SHP77 treated with DMSO at 0.1 percent for 48 hours (cell line): ENCODE measurements around the gene SLC39A11.

Experiments used
- DNase-seq: peaks from one replicate; lab custom pipeline; 2025; lab: John Stamatoyannopoulos, UW

SLC39A11 gene

DNA sequence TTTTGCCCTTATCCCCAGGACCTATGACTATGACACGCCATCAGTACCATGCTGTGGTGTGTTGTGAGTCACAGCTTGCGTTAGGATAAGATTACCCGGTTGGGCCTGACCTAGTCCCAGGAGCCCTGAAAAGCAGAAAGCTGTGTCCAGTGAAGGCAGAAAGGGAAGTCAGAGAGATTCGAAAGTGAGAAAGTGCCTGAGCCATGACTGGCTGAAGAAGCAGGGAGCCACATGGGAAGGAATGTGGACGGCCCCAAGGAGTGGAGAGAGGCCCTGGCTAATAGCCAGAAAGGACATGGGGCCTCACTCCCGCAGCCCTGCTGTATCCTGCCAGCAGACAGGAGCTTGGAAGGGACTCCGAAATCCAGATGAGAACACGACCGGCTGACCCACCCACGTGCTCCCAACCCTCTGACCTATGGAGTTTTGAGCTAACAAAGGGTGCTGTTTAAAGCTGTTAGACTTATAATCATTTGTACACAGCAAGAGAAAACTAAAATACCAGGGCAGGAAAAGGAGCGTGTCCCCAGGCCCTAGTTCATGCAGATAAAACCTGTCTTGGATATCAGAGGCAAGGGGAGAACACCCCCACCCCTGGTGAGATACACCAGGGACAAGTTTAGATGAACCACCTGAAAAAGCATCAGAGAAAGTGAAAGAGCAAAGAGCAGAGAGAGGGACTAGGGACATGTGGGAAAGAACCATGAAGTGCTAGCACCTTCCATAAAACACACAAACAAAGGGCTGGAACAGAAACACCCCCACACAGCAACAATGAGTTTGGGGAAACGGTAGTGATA, 115.3 kb downstream of the SLC39A11 start:
- peak; percentile 59 for DNase-seq

DNA sequence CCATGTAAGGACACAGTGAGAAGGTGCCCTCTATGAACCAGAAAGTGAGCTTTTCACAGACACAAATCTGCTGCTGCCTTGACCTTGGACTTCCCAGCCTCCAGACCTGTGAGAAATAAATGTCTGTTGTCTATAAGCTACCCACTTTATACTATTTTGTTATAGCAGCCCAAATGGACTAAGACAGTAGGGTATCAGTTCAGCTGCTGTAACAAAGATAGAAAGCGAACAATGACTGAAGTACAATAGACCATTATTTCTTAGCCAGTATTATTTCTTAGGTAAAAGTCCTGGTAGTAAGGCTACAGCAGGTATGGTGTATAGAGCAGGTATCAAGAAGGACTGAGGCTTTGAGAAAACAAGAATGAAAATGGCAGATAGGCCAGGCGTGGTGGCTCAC, 117.0 kb downstream of the SLC39A11 start:
- no peak for DNase-seq

DNA sequence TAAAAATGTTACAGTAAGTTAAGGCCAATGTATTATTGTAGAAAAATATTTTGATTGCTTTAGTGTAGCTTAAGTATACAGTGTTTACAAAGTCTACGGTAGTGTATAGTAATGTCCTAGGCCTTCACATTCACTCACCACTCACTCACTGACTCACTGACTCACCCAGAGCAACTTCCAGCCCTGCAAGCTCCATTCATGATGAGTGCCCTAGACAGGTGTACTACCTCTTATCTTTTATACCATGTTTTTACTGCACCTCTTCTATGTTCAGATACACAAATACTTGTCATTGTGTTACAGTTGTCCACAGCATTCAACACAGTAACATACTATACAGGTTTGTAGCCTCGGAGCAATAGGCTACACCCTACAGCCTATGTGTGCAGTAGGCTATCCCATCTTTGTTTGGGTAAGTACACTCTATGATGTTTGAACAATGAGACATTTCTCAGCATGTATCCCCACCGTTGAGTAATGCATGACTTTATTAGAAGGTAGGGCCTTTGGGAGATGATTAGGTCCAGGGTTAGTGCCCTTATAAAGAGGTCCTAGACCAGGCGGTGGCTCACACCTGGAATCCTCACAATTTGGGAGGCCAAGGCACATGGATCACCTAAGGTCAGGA, 117.8 kb downstream of the SLC39A11 start:
- no peak for DNase-seq

DNA sequence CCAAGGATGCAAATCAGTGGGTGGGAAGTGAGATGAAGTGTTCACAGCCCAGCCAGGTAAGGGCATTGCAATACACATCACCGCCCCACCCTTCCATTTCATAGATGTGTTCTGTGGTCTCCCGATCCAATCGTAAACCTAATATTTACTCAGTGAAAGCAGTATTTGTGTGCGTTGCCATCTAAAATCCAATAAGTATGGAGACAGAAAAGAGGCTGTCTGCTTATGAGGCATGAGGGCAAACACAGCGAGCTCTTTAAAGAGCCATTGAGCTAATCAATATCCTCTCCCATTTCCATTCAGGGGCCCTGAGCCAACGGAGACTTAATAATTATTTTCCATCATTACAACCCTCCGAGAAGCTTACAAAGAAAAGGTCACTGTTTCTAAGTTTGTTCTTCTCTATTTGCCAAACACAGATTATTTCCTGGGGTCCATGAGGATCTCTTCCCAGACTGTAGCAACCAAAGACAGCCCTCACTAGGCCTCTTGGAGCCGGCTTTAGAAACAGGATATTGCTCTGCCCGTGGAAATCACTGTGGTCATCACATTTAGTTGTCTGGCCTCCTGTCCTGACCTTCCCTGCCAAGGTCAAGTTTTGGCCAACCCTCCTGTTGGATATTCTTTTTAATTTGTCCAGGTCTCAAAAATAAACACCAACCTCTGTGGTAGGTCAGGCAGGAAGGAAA, 120.1 kb downstream of the SLC39A11 start:
- no peak for DNase-seq

DNA sequence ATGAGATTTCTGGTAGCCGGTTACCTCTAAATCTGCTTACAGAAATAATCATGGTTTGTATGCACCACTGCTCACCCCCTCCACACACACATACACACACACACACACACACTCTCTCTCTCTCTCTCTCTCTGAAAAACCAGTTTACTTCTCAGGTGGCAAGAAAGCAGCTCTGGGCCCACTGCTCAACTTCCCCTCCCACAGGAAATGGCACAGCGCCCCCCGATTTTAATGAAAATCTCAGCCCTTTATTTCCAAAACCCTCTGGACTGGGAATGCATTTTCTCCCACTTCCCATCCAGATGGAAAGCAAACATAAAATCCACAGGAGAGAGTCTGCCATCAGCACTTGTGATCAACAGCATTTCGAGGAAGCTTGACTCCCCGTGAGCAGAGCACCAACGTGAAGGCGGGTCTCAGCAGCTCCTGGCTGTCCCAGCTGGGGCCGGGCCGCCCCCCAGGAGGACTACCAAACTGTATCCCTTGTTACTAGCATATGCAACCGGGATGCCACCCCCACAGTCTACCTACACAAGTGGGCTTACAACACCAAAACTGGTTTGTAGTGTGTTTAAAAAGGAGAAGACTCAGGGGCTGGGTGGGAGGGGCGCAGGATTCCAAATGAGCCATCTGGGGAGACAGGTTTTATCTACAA, 121.1 kb downstream of the SLC39A11 start:
- DNase-seq: no peak

DNA sequence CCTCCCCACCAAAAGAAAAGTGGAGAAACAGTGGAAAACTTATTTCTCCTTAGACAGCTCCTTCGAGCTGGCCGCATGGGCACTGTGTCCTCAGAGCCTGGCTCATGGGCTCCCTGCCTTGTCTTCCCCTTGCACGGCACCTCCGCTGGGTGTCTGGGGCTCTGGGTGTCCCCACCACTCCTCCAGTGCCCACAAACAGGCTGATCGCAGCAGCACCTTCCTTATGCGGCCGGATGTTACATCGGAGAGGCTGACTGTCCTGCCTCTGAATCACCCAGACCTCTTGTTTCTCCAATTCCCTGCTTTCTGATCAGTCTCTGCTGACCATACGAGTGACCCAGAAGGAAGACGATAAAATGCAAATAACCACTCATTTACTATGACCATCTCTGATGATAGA, 121.7 kb downstream of the SLC39A11 start:
- no peak for DNase-seq

DNA sequence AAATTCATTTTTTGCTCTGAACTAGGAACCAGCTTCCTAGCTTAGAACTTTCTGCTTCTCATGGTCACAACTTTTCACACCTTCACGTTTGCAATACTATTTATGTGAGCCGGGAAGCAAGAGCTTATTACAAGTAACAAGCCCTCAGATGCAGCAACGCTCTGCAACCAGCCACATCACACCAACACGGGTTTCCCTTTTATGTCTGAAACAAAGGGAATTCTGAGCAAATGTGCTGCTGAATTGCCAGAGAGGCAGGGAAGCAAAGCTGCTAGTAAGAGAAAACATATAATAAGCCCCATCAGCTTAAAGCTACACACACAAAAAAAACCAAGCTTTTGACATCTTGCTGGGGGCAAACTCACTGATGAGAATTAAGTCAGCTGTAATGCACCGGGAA, 122.2 kb downstream of the SLC39A11 start:
- no peak for DNase-seq

DNA sequence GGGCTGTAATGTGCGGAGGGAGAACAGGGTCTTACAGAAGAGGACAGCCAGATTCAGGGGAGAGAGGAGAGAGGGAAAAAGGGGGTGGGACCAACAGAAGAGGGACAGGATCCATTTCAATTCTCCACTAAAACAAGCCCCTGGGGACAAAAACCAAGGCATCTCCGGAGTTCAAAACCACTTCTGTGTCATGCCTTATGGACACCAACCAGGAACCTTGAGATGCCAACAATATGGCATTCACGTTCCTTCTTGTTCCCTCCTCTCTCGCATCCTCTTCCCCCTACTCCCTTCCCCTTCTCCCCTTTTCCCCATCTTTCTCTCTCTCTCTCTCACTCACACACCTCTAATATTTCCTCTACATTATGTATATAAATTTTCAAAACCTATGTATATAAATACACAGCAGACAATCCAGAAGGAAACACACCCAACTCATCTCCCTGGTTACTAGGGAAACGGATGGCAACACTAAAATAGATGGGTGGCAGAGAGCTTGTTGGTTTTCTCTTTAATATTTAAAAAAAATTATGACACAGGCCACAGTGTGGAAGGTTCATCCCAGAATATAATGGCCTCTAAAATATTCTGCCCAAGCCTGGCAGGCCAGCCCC, 123.1 kb downstream of the SLC39A11 start:
- no peak for DNase-seq

DNA sequence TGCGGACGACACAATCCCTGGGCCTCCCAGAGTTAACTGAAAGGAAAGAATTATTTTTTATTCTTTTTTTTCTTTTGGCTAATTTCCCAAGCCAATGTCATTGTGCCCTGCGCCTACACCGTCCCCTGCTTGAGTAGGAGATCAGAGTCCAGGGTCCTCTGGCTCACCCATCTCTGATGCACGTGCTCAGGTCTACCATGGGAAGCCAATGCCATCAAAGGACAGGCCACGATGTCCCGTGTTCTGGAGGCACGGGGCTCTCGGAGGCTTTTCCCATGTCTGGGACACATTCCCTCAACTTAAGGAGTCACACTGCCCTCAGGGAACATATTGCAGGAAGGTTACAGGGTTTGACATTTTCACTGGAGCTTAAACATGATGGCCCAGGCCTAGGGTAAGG, 123.7 kb downstream of the SLC39A11 start:
- DNase-seq: no peak

DNA sequence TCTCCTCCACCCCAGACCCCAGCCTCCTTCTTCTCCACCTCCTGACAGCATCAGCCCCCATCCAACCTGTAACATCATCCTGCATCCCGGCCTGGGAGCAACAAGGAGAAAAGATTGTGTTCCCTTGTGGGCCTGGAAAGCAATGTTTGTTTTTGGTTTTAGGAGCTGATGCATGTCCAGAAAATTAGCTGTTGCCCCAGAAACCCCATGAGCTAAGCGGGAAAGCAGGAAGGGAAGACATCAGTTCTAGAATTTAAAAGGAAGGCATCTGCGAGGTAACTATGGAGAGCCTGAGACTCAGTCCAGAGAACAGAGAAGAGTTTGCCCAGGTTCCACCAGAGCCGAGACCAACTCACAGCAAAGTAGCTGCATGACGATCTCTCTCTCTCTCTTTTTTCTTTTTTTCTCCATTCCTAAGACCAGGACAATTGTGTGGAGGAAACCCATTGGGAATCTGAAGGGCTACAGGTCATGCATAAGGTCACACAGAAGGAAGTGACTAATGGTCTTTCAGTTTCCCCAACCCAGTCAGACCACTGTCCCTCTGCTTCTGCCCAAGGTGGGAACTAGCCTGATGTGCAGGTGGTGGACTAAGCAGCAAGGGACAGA, 124.4 kb downstream of the SLC39A11 start:
- DNase-seq: no peak

DNA sequence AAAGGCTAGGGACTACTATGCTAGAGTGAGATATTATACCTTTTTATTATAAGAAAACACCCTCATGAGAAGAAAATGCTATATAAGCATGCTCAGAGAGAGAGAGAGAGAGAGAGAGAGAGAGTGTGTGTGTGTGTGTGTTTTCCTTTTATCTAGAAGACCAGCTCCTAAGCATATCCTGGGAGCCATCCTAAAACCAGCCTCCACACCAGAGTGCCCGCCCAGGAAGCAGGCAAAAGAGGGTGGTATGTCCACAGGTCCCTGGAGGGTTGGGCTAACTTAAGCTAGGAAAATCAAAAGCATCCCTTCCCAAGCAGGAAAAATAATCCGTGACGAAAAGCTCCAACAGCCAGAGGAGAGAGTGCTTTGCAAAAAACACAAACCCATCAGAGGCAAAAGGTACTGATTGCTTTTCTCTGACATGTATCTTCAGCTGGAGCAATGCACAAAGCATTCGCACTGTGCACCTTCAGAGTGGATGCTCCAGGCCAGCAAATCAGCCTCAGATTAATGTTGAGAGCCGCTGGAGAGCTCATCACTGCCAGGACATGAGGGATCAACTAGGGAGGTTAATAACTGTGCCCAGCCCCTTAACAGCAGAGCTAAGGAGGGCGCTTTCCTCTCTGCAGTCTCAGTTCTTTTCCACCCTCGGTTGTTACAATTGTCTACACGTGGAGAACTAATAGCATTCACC, 125.1 kb downstream of the SLC39A11 start:
- no peak for DNase-seq

DNA sequence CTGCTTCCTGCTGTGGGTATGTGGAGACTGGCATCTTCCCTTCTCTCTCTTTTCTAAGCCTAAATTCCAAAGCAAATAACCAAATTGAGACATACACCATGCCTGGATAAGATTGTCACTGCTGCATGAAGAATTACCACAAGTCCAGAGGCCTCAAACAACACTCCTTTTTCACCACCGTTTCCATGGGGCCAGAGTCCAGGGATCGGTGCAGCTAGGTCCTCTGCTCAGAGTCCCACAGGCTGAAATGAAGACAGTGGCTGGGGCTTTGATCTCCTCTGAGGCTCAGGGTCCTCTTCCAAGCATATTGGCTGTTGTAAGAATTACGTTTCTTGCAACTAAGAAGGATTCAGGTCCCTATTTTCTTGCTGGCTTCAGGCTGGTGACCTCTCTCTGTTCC, 130.4 kb downstream of the SLC39A11 start:
- DNase-seq: no peak

DNA sequence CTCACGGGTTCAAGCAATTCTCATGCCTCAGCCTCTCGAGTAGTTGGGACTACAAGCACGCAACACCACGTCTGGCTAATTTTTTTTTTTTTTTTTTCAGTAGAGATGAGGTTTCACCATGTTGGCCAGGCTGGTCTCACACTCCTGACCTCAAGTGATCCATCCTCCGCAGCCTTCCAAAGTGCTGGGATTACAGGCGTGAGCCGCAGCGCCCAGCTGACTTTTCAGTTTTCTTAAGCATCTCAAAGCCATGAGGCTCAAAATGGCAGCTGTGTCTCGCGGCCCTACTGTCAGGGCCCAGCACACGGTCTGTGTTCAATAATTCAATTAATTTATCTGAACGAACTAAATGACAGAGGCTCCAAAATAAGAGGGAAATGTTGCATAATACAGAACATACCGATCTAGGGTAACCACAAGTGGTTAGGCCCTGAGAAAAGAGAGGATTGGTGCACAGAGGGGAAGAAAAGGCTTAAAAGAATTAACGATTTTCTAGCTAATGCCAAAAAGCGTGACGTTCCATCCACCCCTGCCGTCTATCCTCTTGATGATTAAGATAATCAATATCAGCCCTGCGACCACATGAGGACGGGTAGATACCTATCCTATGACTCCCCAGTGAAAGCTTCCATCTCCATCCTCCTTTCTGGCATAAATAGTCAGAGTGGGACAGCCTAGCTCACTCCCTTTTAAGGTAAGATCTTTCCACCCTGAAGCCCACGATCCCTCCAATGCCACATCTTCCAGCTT, 136.9 kb downstream of the SLC39A11 start:
- no peak for DNase-seq

DNA sequence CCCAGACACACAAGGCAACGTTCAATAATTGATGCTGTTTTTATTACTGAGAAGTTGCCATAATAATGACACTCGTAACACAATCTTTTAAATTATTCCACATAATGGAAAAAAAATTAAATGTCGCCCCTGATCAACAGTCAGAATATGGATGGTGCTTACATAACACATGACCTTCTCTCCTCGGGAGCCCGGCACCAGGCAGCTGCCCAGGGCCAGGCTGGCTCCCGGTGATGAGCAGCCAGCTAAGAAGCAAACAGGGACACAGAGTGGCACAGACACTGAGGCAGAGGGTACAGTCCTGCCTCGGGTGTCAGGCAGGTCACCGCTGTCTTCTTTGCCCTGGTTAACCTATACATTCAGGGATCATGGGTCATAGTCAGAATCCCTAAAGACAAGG, 137.9 kb downstream of the SLC39A11 start:
- no peak for DNase-seq

DNA sequence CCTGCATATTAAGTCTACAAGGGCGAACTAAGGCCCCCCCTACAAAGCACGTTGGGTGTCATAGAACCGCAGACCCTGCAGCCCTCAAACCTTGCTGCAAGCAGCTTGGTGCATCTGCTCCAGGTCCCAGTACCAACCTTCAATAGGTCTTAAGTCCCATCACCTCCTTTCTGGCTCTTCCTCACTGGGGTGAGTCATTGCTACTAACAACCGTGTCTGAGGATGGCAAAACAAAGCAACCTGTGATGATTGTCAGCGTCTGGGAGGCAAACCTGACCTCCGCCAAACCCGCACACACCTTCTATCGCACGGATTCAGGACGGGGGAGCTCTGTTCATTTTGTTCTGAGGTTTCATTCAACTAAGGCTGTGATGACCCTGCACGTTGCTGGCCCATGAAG, 138.9 kb downstream of the SLC39A11 start:
- no peak for DNase-seq

DNA sequence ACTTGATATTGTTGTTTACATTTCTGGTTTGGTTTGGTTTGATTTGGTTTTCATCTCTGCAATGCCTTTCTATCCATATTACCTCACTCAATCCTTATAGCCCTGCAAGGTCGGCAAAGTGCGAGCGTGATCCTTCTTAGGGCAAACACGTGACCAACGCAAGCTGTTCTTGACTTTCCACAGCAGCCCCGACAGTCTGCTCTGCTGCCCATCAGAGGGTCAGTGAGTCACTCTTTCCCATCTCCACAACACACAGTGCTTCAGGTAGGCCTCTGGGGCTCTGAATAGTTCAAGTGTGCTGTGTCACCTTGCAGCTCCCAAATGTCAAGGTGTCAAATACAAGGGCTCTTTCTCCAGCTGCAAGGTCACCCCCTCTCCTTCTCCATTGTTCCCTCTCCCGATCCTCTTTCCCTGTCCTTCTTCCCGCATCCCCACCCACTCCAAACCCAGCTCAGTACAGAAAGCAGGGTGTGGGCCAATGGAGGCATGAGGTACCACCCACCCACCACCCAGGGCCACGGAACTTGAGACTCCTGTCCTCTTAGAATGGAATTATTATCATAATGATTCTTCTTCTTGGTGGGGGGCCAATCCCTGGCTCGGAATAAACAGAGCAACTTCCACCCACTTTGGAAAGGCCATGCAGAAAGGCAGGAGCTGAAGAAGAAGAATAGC, 139.7 kb downstream of the SLC39A11 start:
- DNase-seq: no peak

DNA sequence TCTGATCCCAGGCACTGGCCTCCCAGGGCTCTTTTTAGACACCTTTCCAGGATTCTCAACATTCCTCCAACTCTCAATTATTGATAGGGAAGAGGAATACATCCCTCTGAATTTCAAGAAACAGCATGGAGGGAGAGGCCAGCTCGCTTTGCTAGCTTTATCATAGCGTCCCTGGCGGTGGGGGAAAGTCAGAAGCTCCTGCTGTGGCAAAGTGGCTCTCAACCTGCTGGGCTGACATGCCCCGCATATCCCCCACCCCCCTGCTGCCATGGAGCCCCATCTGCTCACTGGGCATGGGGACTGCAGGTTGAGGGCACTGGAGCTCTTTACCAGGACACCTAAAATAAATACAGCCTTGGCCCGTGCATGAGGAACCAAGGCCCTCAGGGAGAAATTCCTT, 140.3 kb downstream of the SLC39A11 start:
- no peak for DNase-seq

DNA sequence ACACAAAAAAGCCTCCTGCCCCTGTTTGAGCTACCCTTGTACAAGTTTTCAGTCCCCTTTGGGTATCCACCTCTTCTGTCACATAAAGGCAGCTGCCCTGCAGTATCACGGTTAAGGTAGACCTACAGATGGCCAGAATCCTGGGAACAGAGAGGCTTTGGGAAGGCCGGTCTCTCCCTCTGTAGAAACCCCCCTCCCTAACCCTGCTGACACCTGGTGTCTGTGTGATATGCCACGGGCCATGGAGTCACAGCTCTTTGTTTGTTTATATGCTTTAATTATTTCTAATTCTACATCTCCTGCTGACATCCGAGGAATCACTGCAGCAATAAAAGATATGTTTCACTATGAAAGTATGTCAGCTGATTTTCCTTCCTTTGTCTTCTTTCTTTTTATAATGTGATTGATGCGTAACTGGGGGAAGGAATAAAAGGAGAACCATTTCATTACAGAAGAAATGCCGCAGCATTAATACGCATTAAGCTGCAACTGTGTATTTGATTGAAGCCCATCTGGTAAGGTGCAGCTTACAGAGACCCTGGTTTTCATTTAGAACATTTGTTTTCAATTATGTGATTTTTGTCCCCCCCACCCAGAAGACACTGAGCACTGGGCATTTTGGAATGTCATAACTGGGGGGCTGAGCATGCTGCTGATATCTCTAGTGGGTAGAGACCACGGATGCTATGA, 142.1 kb downstream of the SLC39A11 start:
- no peak for DNase-seq

DNA sequence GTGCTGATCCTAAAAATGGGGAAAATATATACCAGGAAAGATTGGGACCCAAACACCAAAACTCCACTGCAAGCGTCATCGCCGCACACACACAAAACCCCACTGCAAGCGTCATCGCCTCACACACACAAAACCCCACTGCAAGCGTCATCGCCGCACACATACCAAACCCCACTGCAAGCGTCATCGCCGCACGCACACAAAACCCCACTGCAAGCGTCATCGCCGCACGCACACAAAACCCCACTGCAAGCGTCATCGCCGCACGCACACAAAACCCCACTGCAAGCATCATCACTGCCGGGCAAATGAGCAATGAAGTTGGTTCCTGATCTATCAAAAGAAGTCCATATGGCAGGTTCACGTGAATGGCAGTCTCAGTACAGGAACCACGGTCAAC, 144.4 kb downstream of the SLC39A11 start:
- no peak for DNase-seq
